H1 (cell line): ENCODE data around the gene EVPL. TPM values are rescaled to one million over a fixed set of nuclear protein-coding genes. Genes with fewer than 3 reads are reported as not detected.

Experiments used
- CTCF ChIA-PET: fragments of 300-600 bp; sonication (Branson Sonifier 250); formaldehyde crosslinking; loops from one replicate; lab custom pipeline; 2021; ENCODE audit not compliant: partially characterized antibody; lab: Charles Lee
- POLR2A ChIA-PET: fragments of 300-600 bp; sonication (Branson Sonifier 250); formaldehyde crosslinking; loops from one replicate; lab custom pipeline; 2021; ENCODE audit warnings: inconsistent platforms; ENCODE audit not compliant: partially characterized antibody; lab: Charles Lee
- DNase-seq, 2 experiments: peaks; one replicate each; pipeline versions ENCODE4 v3.0.0 to v3.0.0-alpha.2; 2010 to 2022; ENCODE audit warnings: low spot score in 2 of 2, low read depth in 1 of 2, mixed read lengths in 1 of 2
- FAIRE-seq: peaks from 2 replicates; lab custom pipeline; 2011; peaks lifted over from hg19 to GRCh38; lab: Jason Lieb, UNC
- H2AFZ ChIP-seq: 2 replicates; pipeline ENCODE4 v1.8.1; 2012; ENCODE audit warnings: low read length, inconsistent platforms
- H2AK5ac ChIP-seq: 2 replicates; pipeline ENCODE4 v1.6.1; 2013; ENCODE audit warnings: low read depth, low read length
- H2BK120ac ChIP-seq: replicated peaks from 2 replicates; pipeline ENCODE3; 2013; ENCODE audit warnings: low read depth, low read length, inconsistent platforms
- H2BK12ac ChIP-seq: 2 replicates; pipeline ENCODE4 v1.6.1; 2013; ENCODE audit warnings: low read depth, low read length
- H2BK15ac ChIP-seq: 2 replicates; pipeline ENCODE4 v1.6.1; 2013; ENCODE audit warnings: low read length
- H2BK20ac ChIP-seq: 2 replicates; pipeline ENCODE4 v1.6.1; 2013; ENCODE audit warnings: low read length
- H2BK5ac ChIP-seq: 2 replicates; pipeline ENCODE4 v1.6.1; 2013; ENCODE audit warnings: low read depth, low read length
- H3K14ac ChIP-seq: 2 replicates; pipeline ENCODE4 v1.6.1; 2013; ENCODE audit warnings: inconsistent platforms; ENCODE audit not compliant: insufficient read length
- H3K18ac ChIP-seq: 2 replicates; pipeline ENCODE4 v1.6.1; 2013; ENCODE audit warnings: low read length; ENCODE audit errors: extremely low read depth
- H3K23ac ChIP-seq: 2 replicates; pipeline ENCODE4 v1.6.1; 2013; ENCODE audit warnings: inconsistent platforms; ENCODE audit not compliant: insufficient read length
- H3K23me2 ChIP-seq: 2 replicates; pipeline ENCODE4 v1.6.1; 2013; ENCODE audit warnings: low read depth, low read length
- H3K27ac ChIP-seq: 2 replicates; pipeline ENCODE4 v1.6.1; 2011; ENCODE audit warnings: low read depth, low read length, inconsistent platforms
- H3K27me3 ChIP-seq, 4 experiments: replicated peaks in 1 of 4; 1 replicate in 1 of 4; 2 replicates in 3 of 4; pipeline versions ENCODE4 v1.6.1 to v1.8.1; 2011 to 2013; ENCODE audit warnings: low read length in 3 of 4, mild to moderate bottlenecking in 3 of 4, inconsistent platforms in 2 of 4, mixed read lengths in 2 of 4, moderate library complexity in 1 of 4; ENCODE audit not compliant: control insufficient read depth in 3 of 4, insufficient read depth in 3 of 4; ENCODE audit errors: extremely low read depth in 1 of 4
- H3K36me3 ChIP-seq, 4 experiments: 2 replicates each; pipeline versions ENCODE4 v1.6.1 to v1.8.1; 2011 to 2013; ENCODE audit warnings: mild to moderate bottlenecking in 4 of 4, low read length in 3 of 4, moderate library complexity in 2 of 4, control low read depth in 1 of 4, inconsistent platforms in 1 of 4; ENCODE audit not compliant: insufficient read depth in 4 of 4, control insufficient read depth in 2 of 4
- H3K4ac ChIP-seq: replicated peaks from 2 replicates; pipeline ENCODE3; 2013; ENCODE audit warnings: low read length, low read depth, mixed read lengths, inconsistent platforms; ENCODE audit not compliant: insufficient read length
- H3K4me1 ChIP-seq, 4 experiments: replicated peaks in 1 of 4; 1 replicate in 1 of 4; 2 replicates in 3 of 4; pipeline versions ENCODE4 v1.6.1 to v1.8.1; 2011 to 2013; ENCODE audit warnings: low read length in 3 of 4, inconsistent platforms in 2 of 4, mixed read lengths in 1 of 4; ENCODE audit not compliant: insufficient read depth in 4 of 4, control insufficient read depth in 3 of 4
- H3K4me2 ChIP-seq, 2 experiments: 2 replicates each; pipeline versions ENCODE4 v1.6.1 to v1.8.1; 2011 to 2013; ENCODE audit warnings: low read depth in 2 of 2, low read length in 2 of 2, control low read depth in 1 of 2, inconsistent platforms in 1 of 2, mild to moderate bottlenecking in 1 of 2; ENCODE audit not compliant: insufficient read depth in 1 of 2
- H3K4me3 ChIP-seq, 4 experiments: fragments of 200-600, 300-600 bp in 1 of 4; sonication (generic), shearing (Covaris generic), sonication (Bioruptor Twin) in 1 of 4; 2 replicates each; pipeline versions ENCODE4 v1.5.1 to v1.8.1; 2011 to 2016; ENCODE audit warnings: low read length in 4 of 4, low read depth in 3 of 4, control low read depth in 2 of 4, inconsistent platforms in 2 of 4, mild to moderate bottlenecking in 2 of 4, mixed read lengths in 1 of 4, moderate library complexity in 1 of 4; ENCODE audit not compliant: insufficient read depth in 2 of 4; ENCODE audit errors: extremely low read depth in 1 of 4
- H3K56ac ChIP-seq: replicated peaks from 2 replicates; pipeline ENCODE3; 2013; ENCODE audit warnings: low read depth, mild to moderate bottlenecking, mixed read lengths, low read length, inconsistent platforms; ENCODE audit not compliant: insufficient read length
- H3K79me1 ChIP-seq: 2 replicates; pipeline ENCODE4 v1.6.1; 2013; ENCODE audit warnings: low read depth, low read length, control low read depth
- H3K79me2 ChIP-seq, 2 experiments: 2 replicates each; pipeline versions ENCODE4 v1.6.1 to v1.8.1; 2012 to 2013; ENCODE audit warnings: low read length in 2 of 2, mild to moderate bottlenecking in 2 of 2, inconsistent platforms in 1 of 2; ENCODE audit not compliant: insufficient read depth in 2 of 2, control insufficient read depth in 1 of 2
- H3K9ac ChIP-seq, 4 experiments: replicated peaks in 1 of 4; 1 replicate in 1 of 4; 2 replicates in 3 of 4; pipeline versions ENCODE4 v1.6.1 to v1.8.1; 2011 to 2013; ENCODE audit warnings: low read depth in 3 of 4, low read length in 3 of 4, control low read depth in 2 of 4, mild to moderate bottlenecking in 2 of 4, moderate library complexity in 2 of 4, inconsistent platforms in 1 of 4; ENCODE audit errors: extremely low read depth in 1 of 4
- H3K9me3 ChIP-seq, 2 experiments: 2 replicates each; pipeline versions ENCODE4 v1.6.1 to v1.8.1; 2012 to 2013; ENCODE audit warnings: mild to moderate bottlenecking in 2 of 2, moderate library complexity in 2 of 2, control low read depth in 1 of 2, inconsistent platforms in 1 of 2, low read depth in 1 of 2, low read length in 1 of 2, mixed read lengths in 1 of 2; ENCODE audit not compliant: insufficient read depth in 2 of 2
- H4K20me1 ChIP-seq, 2 experiments: replicated peaks in 1 of 2; 2 replicates each; pipeline versions ENCODE3 to v1.8.1; 2011 to 2013; ENCODE audit warnings: inconsistent platforms in 2 of 2, low read length in 2 of 2, mild to moderate bottlenecking in 1 of 2; ENCODE audit not compliant: insufficient read depth in 2 of 2, control insufficient read depth in 1 of 2
- H4K5ac ChIP-seq: 2 replicates; pipeline ENCODE4 v1.6.1; 2013; ENCODE audit warnings: low read length, low read depth, mixed read lengths, inconsistent platforms; ENCODE audit not compliant: insufficient read length
- H4K8ac ChIP-seq: 2 replicates; pipeline ENCODE4 v1.8.0; 2013; ENCODE audit warnings: mild to moderate bottlenecking, moderate library complexity, low read length, inconsistent platforms; ENCODE audit not compliant: insufficient read depth; ENCODE audit errors: extremely low read depth
- H4K91ac ChIP-seq: replicated peaks from 2 replicates; pipeline ENCODE3; 2013; ENCODE audit warnings: low read length, mixed read lengths, inconsistent platforms; ENCODE audit not compliant: insufficient read length
- ASH2L ChIP-seq: fragments of 200-600, 300-600 bp; sonication (generic); IDR thresholded peaks from one replicate; pipeline ENCODE4 v1.7.1; 2017; ENCODE audit warnings: low read length
- BCL11A ChIP-seq, 2 experiments: IDR thresholded peaks; one replicate each; pipeline ENCODE4 v1.6.1; 2011; ENCODE audit warnings: low read depth in 2 of 2, low read length in 2 of 2, mild to moderate bottlenecking in 2 of 2
- CHD1 ChIP-seq: IDR thresholded peaks from 2 replicates; pipeline ENCODE4 v1.6.1; 2012; ENCODE audit warnings: low read depth, low read length, improper control_type of control experiment
- CHD2 ChIP-seq: IDR thresholded peaks from 2 replicates; pipeline ENCODE4 v1.6.1; 2012; ENCODE audit warnings: low read length, improper control_type of control experiment
- EP300 ChIP-seq, 2 experiments: IDR thresholded peaks; 1 replicate in 1 of 2; 2 replicates in 1 of 2; pipeline ENCODE4 v1.6.1; 2011 to 2012; ENCODE audit warnings: low read depth in 2 of 2, low read length in 2 of 2, mild to moderate bottlenecking in 2 of 2, borderline replicate concordance in 1 of 2, inconsistent platforms in 1 of 2, moderate library complexity in 1 of 2
- KDM1A ChIP-seq: fragments of 200-600, 300-600 bp; sonication (generic); IDR thresholded peaks from 2 replicates; pipeline ENCODE4 v1.7.1; 2016; ENCODE audit warnings: mild to moderate bottlenecking, low read length, borderline replicate concordance
- NRF1 ChIP-seq: IDR thresholded peaks from 2 replicates; pipeline ENCODE4 v1.6.1; 2011; ENCODE audit warnings: mild to moderate bottlenecking, low read depth, low read length, improper control_type of control experiment
- POLR2AphosphoS5 ChIP-seq: IDR thresholded peaks from 2 replicates; pipeline ENCODE4 v1.6.1; 2011; ENCODE audit warnings: low read depth, low read length
- SAP30 ChIP-seq: fragments of 300-600 bp; sonication (generic); IDR thresholded peaks from 2 replicates; pipeline ENCODE4 v1.7.1; 2012; ENCODE audit warnings: low read length, moderate library complexity, mild to moderate bottlenecking, inconsistent platforms; ENCODE audit not compliant: insufficient read depth, insufficient replicate concordance
- SRF ChIP-seq: IDR thresholded peaks from 2 replicates; pipeline ENCODE4 v1.6.1; 2011; ENCODE audit warnings: mild to moderate bottlenecking, low read depth, low read length, moderate library complexity
- WGBS, 2 experiments: shearing (Covaris generic) in 1 of 2; methylation state at CpG; one replicate each; pipeline versions ENCODE4 v1.1.6 to v1.1.7; 2013 to 2015; ENCODE audit warnings: low lambda C conversion rate in 2 of 2, mixed read lengths in 2 of 2, inconsistent platforms in 1 of 2, low coverage in 1 of 2, missing lambda C conversion rate in 1 of 2; ENCODE audit not compliant: insufficient replicate concordance in 2 of 2, insufficient coverage in 1 of 2, insufficient read length in 1 of 2; ENCODE audit errors: extremely low coverage in 1 of 2, missing lambda C conversion rate in 1 of 2; 5-methylcytosine and 5-hydroxymethylcytosine counted together
- polyA plus RNA-seq, 7 experiments: library from polyadenylated mRNA; depleted of rRNA in 3 of 7; stranded (reverse) in 5 of 7; unstranded in 2 of 7; fragments of >200 nt in 5 of 7; fragments of 200-250 nt in 2 of 7; gene quantifications; 1 replicate in 5 of 7; 2 replicates in 1 of 7; 4 replicates in 1 of 7; pipeline versions ENCODE4 v1.2.1 to v1.2.3, GENCODE V29; 2011 to 2013; ENCODE audit warnings: missing spikeins in 2 of 7, mixed read lengths in 2 of 7
- total RNA-seq: library from RNA; stranded (reverse); fragmentation: NEBNext Ultra II Directional; extraction: Animal tissue kit (Norgen Biotek cat#: 25700); gene quantifications from 2 replicates; pipeline ENCODE4 v1.2.1, GENCODE V29; 2021
- TF ChIP-seq, protein P1 (sequence below), 3 experiments: IDR thresholded peaks; 1 replicate in 2 of 3; 2 replicates in 1 of 3; pipeline versions ENCODE4 v1.5.1 to v1.6.1; 2011; ENCODE audit warnings: low read length in 3 of 3, mild to moderate bottlenecking in 3 of 3, inconsistent platforms in 2 of 3, low read depth in 1 of 3, moderate library complexity in 1 of 3; ENCODE audit not compliant: insufficient read depth in 1 of 3; ENCODE audit errors: control extremely low read depth in 1 of 3

EVPL gene
- total and polyA plus RNA-seq, 2 of the 8 experiments (the other 6 are each of a cell fraction or from before 2014, with no cell fraction given): 0.20 to 0.99 TPM

DNA sequence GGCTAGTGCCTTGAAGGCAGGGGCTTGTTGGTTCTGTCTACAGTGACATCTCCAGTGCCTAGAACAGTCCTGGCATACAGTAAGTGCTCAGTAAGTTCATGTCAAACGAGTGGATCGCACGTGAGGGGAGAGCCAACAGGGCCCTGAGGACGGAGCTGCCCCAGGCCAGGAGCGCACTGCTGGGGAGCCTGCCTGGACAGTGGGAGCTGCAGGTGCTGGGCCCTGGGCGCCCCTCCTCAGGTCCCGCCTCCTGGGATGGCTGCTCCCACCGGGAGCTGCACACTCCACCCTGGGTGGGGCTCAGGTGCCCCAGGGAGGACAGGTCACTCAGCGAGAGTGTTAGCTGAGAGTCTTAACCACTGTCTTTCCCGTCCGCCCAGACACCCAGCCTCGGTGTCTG is 1.8 kb downstream of the EVPL start:
- Histone ChIP-seq H3K56ac (no peak overlapping the region), H4K5ac (no peak overlapping the region), H3K9ac (no peak overlapping the region), H2AK5ac (no peak overlapping the region), H3K27me3 (no peaks in the 10 kb centered on the region), H3K79me2 (no peaks in the 10 kb centered on the region), H3K23me2 (no peaks in the 10 kb centered on the region), H2BK20ac (no peak overlapping the region), H3K9me3 (no peaks in the 10 kb centered on the region), H2BK5ac (no peak overlapping the region), H3K4me2 (no peak overlapping the region), H4K91ac (no peak overlapping the region), H3K14ac (no peak overlapping the region), H3K27ac (no peak overlapping the region), H2AFZ (no peak overlapping the region), H2BK12ac (no peak overlapping the region), H4K20me1 (no peaks in the 10 kb centered on the region), H3K4ac (no peak overlapping the region), H3K36me3 (no peaks in the 10 kb centered on the region), H2BK120ac (no peak overlapping the region), H3K4me3 (no peak overlapping the region), H3K18ac (no peak overlapping the region), H3K23ac (no peak overlapping the region), H2BK15ac (no peak overlapping the region), H4K8ac (no peak overlapping the region), H3K79me1 (no peaks in the 10 kb centered on the region), H3K4me1 (peaks cover 0 to 12% (median 4%) of the 10 kb centered on the region in 4 experiments; a peak in 6 of 7 replicates)
- FAIRE-seq (no peak), DNase-seq (no peak)
- ChIA-PET POLR2A (interaction anchor here (0.9 kb wide), 1 partner anchor 55 kb away, joined by 4 read pairs; no protein-coding TSS in a partner anchor), CTCF (interaction anchor here (0.7 to 13.7 kb wide), 5 partner anchors 12 to 481 kb away, joined by 3 to 229 read pairs (median 3); partner anchors contain the start of gene CDK3)
- 92% methylated on average over 11 of the region's 12 CpGs; no CpG with 5 or more reads in 1 of the 2 experiments for whole genome bisulfite sequencing, 2 experiments
- no peak for TF ChIP-seq CHD1
- TF ChIP-seq POLR2AphosphoS5: no peak
- no peak for TF ChIP-seq EP300 (IDR thresholded peaks at IDR 0.05; ENCODE audit: borderline replicate concordance in 1 of 2, low read depth in 2 of 2, low read length in 2 of 2)
- no peak for TF ChIP-seq SAP30
- TF ChIP-seq NRF1: no peak
- TF ChIP-seq BCL11A (IDR thresholded peaks at IDR 0.05; ENCODE audit: low read depth in 2 of 2, low read length in 2 of 2): no peak
- no peak for TF ChIP-seq SRF
- no peak for TF ChIP-seq CHD2
- TF ChIP-seq ASH2L: no peak
- TF ChIP-seq, protein P1, sequence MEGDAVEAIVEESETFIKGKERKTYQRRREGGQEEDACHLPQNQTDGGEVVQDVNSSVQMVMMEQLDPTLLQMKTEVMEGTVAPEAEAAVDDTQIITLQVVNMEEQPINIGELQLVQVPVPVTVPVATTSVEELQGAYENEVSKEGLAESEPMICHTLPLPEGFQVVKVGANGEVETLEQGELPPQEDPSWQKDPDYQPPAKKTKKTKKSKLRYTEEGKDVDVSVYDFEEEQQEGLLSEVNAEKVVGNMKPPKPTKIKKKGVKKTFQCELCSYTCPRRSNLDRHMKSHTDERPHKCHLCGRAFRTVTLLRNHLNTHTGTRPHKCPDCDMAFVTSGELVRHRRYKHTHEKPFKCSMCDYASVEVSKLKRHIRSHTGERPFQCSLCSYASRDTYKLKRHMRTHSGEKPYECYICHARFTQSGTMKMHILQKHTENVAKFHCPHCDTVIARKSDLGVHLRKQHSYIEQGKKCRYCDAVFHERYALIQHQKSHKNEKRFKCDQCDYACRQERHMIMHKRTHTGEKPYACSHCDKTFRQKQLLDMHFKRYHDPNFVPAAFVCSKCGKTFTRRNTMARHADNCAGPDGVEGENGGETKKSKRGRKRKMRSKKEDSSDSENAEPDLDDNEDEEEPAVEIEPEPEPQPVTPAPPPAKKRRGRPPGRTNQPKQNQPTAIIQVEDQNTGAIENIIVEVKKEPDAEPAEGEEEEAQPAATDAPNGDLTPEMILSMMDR (IDR thresholded peaks at IDR 0.05; ENCODE audit: control extremely low read depth in 1 of 3, insufficient read depth in 1 of 3, low read depth in 1 of 3, low read length in 3 of 3): no peak
- TF ChIP-seq KDM1A: no peak
